GM21717 (cell line): ENCODE data around the gene PIEZO2.
A peak's percentile ranks its signal among the peaks of the same experiment; 100 is the strongest.

Experiments
- ATAC-seq: cut with Tn5 transposase; IDR thresholded peaks from one replicate; pipeline ENCODE4 v1.9.1; 2021; ENCODE audit warnings: mild to moderate bottlenecking, moderate library complexity; ENCODE audit not compliant: unreplicated experiment

Gene PIEZO2

GRCh38 chr18:10989486-10989885 lies 159.9 kb downstream of the PIEZO2 start:
- ATAC-seq, result no peak

- ATAC-seq, result no peak
These were observed 163.7 kb downstream of the PIEZO2 start for GRCh38 chr18:10985689-10986088.

- no peak for ATAC-seq
These were observed 170.0 kb downstream of the PIEZO2 start for GRCh38 chr18:10979411-10979810.

DNA sequence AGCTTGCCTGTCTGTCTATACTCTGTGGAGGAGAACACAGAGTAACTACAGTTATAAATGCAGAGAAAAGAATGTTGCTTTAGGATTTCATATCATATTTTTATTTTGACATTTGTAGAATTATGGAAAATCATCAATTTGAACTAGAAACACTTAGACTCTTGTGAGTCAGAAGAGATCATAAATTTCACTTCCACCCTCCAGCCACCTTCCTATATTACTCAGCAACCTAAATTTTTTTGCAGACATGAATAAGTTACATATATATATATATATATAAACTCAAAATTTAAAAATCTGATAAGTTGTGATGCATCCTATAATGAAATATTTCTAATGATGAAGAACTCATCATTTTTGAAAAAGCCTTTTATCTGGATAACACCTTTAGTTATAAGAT lies 172.3 kb downstream of the PIEZO2 start:
- no peak for ATAC-seq

DNA sequence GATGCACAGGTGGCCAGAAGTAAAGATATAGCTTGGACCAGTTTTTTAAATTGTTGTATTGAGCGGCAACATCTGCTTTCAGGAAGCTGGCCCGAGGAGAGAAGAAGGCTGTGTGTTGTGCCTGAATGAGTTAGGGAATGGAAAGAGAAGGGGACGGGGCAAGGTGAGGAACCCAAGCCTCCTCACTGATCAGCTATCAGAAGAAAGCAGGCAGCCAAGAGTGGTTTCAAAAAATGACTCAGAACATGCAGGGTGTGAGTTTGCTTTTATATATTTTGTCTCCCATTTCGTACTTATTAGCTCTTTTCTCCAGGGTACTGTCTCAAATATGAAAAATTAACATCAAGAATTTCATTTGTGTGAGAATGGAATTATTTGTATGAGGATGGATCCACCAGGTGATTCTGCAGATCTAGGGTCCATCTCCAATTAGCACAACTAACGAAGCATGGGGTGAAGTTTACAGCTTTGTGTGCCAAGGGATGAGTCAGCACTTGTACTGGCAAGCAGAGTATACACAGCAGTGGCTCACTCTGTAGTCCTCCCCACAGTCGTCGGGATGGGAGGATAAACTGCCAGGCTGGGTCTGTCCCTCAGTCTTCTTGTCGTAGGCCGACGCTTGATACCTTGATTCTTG lies 175.7 kb downstream of the PIEZO2 start:
- ATAC-seq, result no peak

- no peak for ATAC-seq
These were observed 177.7 kb downstream of the PIEZO2 start for GRCh38 chr18:10971717-10972116.

- no peak for ATAC-seq
These were observed 184.2 kb downstream of the PIEZO2 start for GRCh38 chr18:10965119-10965518.

DNA sequence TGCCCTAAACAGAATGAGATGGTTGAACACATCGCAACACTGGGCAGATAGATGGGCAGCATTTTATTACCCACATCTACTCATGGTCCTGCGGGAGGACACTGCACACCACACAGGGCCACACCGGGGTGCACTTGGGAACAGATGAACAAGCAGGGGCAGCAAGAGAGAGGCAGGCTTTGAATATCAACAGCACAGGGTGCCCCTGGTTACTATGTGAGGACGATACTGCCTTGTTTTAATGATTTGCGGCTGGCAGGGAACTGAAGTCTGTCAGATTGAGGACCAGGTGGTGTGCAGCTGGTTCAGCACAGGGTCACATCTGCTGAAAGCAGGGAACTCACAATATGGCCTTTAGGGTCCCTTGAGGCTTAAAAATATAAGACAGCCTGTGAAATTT lies 195.7 kb downstream of the PIEZO2 start:
- no peak for ATAC-seq

GRCh38 chr18:10951631-10952544 lies 197.5 kb downstream of the PIEZO2 start:
- peak; percentile 21 for ATAC-seq

DNA sequence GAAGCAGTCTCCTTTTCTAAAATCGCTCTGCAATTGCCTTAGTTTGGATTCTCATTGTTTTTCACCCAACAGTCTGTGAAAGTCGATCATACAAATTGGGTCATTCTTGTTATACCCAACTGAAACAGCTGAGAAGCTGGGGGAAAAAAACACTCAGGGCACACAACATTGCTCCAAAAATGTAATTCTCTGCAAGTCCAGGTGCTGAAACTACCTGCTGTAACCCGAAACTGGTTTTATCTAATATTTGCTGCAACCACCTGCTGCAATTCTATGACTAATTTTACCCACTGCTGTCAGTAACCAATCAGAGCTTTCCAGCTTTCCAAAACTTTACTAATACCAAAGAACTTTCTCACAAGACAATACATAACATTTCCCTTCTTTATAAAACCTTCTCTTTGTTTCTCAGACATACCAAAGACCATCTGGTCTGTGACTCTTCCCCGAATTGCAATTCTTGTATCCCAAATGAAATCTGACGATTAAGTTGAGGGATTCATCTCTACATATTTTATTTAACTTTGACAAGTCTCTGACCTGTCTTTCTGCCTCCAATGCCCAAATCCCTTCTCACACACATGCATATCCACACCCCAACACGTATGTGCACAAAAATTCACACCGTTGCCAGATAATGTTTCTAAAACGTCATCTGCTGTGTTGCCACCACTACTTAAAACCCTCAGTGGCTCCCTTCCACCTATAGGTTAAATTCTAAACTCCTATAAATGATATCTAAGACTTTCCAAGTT lies 198.3 kb downstream of the PIEZO2 start:
- peak; percentile 46 for ATAC-seq

DNA sequence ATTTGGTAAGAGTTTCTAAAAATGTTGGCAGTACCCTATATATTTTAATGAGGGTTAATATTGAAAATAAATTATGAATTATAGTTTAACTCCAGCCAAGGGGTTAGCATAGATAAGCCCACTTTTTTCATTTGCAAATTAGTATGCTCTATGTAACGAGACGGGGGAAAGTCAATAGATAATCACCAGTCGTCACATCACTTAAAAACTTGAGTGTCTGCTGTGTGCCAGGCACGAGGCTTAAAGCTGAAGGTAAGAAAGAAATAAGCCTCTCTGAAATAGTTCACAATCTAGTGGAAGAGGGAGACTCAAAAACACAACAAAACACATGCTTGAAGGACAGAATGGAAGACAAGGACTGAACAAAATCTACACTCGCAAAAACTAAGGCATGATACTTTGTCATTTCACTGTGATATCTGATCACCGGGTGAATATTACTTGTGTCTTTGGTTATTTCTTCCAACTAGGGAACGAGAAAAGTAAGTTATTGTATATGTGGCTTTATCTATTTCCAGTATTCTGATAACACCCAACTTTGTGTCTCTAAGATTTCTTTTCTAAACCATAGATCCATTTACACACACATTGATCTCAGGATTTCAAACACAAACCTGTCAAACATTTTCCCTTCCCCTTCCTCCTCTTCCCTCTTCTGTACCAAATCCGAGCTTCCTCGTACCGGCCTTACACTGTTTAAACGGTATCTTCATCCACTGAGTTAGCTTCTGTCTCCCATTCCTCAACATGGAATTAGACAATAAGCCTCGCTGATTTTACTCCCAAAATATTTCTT lies 199.1 kb downstream of the PIEZO2 start:
- ATAC-seq, result no peak

DNA sequence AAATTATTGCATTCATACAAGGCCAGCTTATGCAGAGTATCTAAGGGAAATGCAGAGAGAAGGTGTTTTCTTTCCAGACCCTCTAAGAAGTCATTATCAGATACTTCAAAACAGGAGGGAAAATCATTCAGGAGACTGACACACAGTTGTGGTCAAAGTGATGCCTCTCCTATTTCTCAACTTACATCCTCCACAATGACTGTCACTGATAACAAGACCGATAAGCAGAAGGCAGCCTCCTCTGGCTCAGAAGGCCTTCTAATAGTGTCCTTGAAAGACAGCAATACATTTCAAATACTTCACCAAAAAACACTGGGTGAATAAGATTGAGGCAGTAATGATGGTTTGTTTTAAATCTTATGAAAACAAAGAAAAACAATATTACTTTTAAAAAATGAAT lies 199.7 kb downstream of the PIEZO2 start:
- no peak for ATAC-seq

GRCh38 chr18:10948421-10948820 lies 200.9 kb downstream of the PIEZO2 start:
- ATAC-seq, result no peak

GRCh38 chr18:10946058-10946457 lies 203.3 kb downstream of the PIEZO2 start:
- no peak for ATAC-seq

DNA sequence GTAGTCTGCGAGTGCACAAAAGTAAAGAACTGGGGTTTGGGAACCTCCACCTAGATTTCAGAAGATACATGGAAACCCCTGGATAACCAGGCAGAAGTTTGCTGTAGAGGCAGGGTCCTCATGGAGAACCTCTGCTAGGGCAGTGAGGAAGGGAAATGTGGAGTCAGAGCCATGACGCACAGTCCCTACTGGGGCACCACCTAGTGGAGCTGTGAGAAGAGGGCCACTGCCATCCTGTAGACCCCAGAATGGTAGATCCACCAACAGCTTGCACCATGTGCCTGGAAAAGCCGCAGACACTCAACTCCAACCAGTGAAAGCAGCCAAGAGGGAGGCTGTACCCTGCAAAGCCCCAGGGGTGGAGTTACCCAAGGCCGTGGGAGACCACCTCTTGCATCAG lies 206.4 kb downstream of the PIEZO2 start:
- ATAC-seq, result no peak

DNA sequence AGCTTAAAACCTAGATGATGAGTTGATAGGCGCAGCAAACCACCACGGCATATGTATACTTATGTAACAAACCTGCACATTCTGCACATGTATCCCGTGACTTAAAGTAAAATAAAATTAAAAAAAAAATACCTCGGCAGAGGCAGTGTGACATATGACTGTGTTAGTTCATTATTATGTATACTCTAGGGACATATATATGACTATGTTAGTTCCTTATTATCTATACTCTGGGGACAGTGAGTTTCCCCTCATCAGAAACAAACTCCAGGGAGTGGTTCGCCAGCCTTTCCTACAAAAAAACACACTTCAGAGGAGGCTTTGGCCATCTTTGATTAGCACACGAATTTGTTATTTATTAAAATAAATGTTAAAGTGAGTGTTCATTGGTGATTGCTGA lies 209.5 kb downstream of the PIEZO2 start:
- no peak for ATAC-seq

- ATAC-seq, result no peak
These were observed 211.4 kb downstream of the PIEZO2 start for GRCh38 chr18:10937743-10938640.

DNA sequence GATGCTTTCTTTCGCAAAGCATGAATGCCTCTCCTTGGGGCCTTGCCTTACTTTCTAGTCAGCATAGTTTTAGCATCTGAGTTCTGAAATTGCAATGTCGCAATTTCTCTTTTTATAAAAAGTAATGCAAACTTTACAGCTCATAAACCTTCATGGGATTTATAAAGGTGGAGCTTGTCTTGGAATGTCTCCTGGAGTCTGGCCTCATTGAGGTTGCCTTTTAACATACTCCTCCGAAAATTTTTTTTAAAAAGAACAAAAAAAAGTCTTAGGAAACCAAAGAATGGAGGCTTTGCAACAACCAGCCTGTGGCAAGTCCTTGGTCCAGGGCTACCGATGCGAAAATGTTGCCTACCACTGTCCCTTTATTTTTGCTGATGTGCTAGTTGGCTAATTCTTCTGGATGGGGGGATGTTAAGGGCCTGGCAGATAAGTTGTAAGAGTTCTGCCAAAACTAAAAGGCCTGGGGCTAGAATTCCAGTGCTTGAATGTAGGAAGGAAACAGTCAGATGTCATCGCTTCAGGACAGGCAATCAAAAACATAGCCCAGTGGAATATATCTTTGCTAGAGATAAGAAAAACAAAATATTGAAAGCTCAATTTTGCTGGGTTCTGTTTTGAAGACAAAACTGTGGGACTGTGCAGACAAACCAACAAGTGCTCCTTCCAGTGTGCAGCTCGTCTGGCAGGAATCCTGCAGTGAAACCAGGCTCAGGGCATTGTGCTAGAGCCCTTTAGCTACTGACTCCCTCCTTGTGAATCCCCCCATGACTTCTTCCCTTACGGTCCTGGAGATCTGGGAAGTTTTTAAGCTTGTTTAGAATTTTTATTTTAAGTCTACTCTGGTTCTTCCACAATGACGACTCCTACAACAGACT lies 213.0 kb downstream of the PIEZO2 start:
- ATAC-seq, result no peak

- ATAC-seq, result no peak
These were observed 213.8 kb downstream of the PIEZO2 start for GRCh38 chr18:10935588-10935987.
